ENCODE results near the gene RPL37A. TPM values are rescaled to one million over a fixed set of nuclear protein-coding genes. Genes with fewer than 3 reads are reported as not detected.

Gene RPL37A
- total and polyA plus RNA-seq, 4 donors = 494 to 1,757 (median 1,250) TPM

DNA sequence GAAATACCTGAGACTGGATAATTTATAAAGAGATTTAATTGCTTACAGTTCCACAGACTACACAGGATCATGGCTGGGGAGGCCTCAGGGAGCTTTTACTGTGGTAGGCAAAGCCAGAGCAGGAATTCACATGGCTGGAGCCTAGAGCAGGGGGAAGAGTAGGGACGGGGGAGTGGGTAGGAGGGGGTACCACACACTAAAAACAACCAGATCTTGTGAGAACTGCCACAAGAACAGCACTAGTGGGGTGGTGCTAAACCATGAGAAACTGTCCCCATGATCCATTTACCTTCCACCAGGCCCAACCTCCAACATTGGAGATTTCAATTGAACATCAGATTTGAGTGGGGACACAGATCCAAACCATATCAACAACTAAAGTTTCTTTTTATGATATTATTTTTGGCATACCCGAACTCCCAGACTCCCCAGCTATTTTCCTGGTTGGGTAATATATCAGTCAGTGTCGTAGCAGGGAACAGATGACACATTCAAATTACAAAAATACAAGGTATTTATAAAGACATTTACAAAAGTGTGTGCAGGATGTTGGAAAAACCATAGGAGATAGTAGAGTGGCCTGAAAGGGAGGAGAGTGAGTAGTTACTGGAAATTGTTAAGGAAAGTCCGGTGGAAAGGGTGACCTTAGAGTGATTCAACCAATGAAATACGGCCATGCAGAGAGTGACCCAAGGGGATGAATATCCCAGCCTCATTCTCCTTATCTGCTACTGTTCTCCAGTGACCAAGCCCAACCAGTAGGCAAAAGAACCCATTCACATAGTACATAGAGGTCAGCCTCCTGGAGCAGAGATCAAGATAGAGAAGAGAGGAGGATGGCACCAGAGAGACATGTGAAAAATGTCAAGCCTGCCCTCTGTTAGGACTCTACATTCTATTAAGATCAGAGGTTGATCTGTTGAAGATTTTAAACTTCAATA lies 8.8 kb downstream of the RPL37A start (continued):
- TF ChIP-seq JUND (IDR thresholded peaks at IDR 0.05) (no peak), GABPA (IDR thresholded peaks at IDR 0.05 in 1 of 2, conservative IDR thresholded peaks at IDR 0.05 in 1 of 2) (no peak), HNF4A (conservative IDR thresholded peaks at IDR 0.05) (no peak), FOXA2 (IDR thresholded peaks at IDR 0.05) (no peak), SP1 (IDR thresholded peaks at IDR 0.05) (no peak), EGR1 (IDR thresholded peaks at IDR 0.05; ENCODE audit: low read depth in 2 of 2) (no peak)
- TF ChIP-seq, protein P1, sequence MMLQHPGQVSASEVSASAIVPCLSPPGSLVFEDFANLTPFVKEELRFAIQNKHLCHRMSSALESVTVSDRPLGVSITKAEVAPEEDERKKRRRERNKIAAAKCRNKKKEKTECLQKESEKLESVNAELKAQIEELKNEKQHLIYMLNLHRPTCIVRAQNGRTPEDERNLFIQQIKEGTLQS (IDR thresholded peaks at IDR 0.05) = no peak

DNA sequence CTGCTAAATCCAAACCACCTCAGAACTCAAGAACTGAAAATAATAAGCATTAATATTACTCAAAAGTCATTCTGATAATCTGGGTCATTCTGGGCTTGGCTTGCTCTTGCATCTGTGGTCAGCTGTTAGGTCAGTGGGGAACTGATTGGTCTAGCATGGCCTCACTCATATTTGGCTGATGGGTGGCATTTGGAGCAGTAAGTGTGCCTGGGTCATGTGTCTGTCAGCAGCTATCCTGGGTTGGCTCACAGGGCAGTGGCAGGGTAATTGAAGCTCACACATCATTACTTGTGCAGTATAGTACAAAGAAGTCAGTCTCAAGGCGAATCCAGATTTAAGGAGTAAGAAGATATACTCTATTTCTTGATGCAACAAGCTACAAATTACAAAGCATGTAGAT lies 9.6 kb downstream of the RPL37A start:
- Histone ChIP-seq H3K27me3 (ENCODE audit: control insufficient read depth in 4 of 4, insufficient read depth in 4 of 4, low read length in 3 of 4) (no peaks in the 10 kb centered on the region), H3K27ac (ENCODE audit: low read depth in 1 of 2, low read length in 2 of 2) (no peak overlapping the region)
- 98% methylated on average over 1 of the region's 1 CpG for WGBS

More for the DNA sequence above, 9.6 kb downstream of the RPL37A start:
- Histone ChIP-seq H3K36me3 (ENCODE audit: control insufficient read depth in 4 of 4, insufficient read depth in 3 of 4, low read depth in 1 of 4, low read length in 3 of 4) (peaks cover 1 to 15% (median 12%) of the 10 kb centered on the region in 4 donors), H3K4me1 (ENCODE audit: control insufficient read depth in 4 of 4, insufficient read depth in 4 of 4, low read length in 3 of 4) (no peaks in the 10 kb centered on the region), H3K4me3 (ENCODE audit: low read depth in 1 of 3, low read length in 3 of 3) (no peak overlapping the region), H3K9me3 (ENCODE audit: control insufficient read depth in 4 of 4, low read length in 3 of 4) (no peaks in the 10 kb centered on the region), H3K9ac (ENCODE audit: low read depth in 1 of 2, low read length in 2 of 2) (no peak overlapping the region)
- no peak for DNase-seq (ENCODE audit: low spot score)
- TF ChIP-seq, protein P1 (IDR thresholded peaks at IDR 0.05) = no peak
- TF ChIP-seq TAF1 (conservative IDR thresholded peaks at IDR 0.05) = no peak
- TF ChIP-seq RAD21 (IDR thresholded peaks at IDR 0.05) = no peak
- no peak for TF ChIP-seq RXRA (IDR thresholded peaks at IDR 0.05)
- TF ChIP-seq, protein P2, sequence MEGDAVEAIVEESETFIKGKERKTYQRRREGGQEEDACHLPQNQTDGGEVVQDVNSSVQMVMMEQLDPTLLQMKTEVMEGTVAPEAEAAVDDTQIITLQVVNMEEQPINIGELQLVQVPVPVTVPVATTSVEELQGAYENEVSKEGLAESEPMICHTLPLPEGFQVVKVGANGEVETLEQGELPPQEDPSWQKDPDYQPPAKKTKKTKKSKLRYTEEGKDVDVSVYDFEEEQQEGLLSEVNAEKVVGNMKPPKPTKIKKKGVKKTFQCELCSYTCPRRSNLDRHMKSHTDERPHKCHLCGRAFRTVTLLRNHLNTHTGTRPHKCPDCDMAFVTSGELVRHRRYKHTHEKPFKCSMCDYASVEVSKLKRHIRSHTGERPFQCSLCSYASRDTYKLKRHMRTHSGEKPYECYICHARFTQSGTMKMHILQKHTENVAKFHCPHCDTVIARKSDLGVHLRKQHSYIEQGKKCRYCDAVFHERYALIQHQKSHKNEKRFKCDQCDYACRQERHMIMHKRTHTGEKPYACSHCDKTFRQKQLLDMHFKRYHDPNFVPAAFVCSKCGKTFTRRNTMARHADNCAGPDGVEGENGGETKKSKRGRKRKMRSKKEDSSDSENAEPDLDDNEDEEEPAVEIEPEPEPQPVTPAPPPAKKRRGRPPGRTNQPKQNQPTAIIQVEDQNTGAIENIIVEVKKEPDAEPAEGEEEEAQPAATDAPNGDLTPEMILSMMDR (IDR thresholded peaks at IDR 0.05; ENCODE audit: low read depth, low read length, missing input control) = no peak
- TF ChIP-seq HNF4A (conservative IDR thresholded peaks at IDR 0.05) = no peak
- TF ChIP-seq, protein P3, sequence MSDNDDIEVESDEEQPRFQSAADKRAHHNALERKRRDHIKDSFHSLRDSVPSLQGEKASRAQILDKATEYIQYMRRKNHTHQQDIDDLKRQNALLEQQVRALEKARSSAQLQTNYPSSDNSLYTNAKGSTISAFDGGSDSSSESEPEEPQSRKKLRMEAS (IDR thresholded peaks at IDR 0.05) = no peak
- TF ChIP-seq EGR1 (IDR thresholded peaks at IDR 0.05; ENCODE audit: low read depth in 2 of 2) = no peak
- no peak for TF ChIP-seq YY1 (IDR thresholded peaks at IDR 0.05)
- TF ChIP-seq FOXA1 (IDR thresholded peaks at IDR 0.05) = no peak
- TF ChIP-seq NR2F2 (IDR thresholded peaks at IDR 0.05) = no peak
- no peak for TF ChIP-seq FOXA2 (IDR thresholded peaks at IDR 0.05)
- TF ChIP-seq GABPA (IDR thresholded peaks at IDR 0.05 in 1 of 2, conservative IDR thresholded peaks at IDR 0.05 in 1 of 2) = no peak
- TF ChIP-seq, protein P4, sequence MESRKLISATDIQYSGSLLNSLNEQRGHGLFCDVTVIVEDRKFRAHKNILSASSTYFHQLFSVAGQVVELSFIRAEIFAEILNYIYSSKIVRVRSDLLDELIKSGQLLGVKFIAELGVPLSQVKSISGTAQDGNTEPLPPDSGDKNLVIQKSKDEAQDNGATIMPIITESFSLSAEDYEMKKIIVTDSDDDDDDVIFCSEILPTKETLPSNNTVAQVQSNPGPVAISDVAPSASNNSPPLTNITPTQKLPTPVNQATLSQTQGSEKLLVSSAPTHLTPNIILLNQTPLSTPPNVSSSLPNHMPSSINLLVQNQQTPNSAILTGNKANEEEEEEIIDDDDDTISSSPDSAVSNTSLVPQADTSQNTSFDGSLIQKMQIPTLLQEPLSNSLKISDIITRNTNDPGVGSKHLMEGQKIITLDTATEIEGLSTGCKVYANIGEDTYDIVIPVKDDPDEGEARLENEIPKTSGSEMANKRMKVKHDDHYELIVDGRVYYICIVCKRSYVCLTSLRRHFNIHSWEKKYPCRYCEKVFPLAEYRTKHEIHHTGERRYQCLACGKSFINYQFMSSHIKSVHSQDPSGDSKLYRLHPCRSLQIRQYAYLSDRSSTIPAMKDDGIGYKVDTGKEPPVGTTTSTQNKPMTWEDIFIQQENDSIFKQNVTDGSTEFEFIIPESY (IDR thresholded peaks at IDR 0.05) = no peak
- TF ChIP-seq, protein P5, sequence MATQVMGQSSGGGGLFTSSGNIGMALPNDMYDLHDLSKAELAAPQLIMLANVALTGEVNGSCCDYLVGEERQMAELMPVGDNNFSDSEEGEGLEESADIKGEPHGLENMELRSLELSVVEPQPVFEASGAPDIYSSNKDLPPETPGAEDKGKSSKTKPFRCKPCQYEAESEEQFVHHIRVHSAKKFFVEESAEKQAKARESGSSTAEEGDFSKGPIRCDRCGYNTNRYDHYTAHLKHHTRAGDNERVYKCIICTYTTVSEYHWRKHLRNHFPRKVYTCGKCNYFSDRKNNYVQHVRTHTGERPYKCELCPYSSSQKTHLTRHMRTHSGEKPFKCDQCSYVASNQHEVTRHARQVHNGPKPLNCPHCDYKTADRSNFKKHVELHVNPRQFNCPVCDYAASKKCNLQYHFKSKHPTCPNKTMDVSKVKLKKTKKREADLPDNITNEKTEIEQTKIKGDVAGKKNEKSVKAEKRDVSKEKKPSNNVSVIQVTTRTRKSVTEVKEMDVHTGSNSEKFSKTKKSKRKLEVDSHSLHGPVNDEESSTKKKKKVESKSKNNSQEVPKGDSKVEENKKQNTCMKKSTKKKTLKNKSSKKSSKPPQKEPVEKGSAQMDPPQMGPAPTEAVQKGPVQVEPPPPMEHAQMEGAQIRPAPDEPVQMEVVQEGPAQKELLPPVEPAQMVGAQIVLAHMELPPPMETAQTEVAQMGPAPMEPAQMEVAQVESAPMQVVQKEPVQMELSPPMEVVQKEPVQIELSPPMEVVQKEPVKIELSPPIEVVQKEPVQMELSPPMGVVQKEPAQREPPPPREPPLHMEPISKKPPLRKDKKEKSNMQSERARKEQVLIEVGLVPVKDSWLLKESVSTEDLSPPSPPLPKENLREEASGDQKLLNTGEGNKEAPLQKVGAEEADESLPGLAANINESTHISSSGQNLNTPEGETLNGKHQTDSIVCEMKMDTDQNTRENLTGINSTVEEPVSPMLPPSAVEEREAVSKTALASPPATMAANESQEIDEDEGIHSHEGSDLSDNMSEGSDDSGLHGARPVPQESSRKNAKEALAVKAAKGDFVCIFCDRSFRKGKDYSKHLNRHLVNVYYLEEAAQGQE (IDR thresholded peaks at IDR 0.05) = no peak
- TF ChIP-seq JUND (IDR thresholded peaks at IDR 0.05) = no peak
- TF ChIP-seq SP1 (IDR thresholded peaks at IDR 0.05) = no peak
- no peak for TF ChIP-seq HNF4G (IDR thresholded peaks at IDR 0.05)

Measured in liver (tissue), 9 donors.